ENCODE results near the gene FBXL16.

FBXL16 gene

GRCh38 chr16:721765-722540 is 16.4 kb upstream of the FBXL16 start:
- DNase-seq: no peak

- peak; percentile 60 for DNase-seq
Measured at GRCh38 chr16:720990-721764, 15.6 kb upstream of the FBXL16 start, which contains the start of gene ANTKMT. TSS of gene ANTKMT (plus strand) at chr16:721146. CDS start at chr16:721275, 129 bp downstream.

DNA sequence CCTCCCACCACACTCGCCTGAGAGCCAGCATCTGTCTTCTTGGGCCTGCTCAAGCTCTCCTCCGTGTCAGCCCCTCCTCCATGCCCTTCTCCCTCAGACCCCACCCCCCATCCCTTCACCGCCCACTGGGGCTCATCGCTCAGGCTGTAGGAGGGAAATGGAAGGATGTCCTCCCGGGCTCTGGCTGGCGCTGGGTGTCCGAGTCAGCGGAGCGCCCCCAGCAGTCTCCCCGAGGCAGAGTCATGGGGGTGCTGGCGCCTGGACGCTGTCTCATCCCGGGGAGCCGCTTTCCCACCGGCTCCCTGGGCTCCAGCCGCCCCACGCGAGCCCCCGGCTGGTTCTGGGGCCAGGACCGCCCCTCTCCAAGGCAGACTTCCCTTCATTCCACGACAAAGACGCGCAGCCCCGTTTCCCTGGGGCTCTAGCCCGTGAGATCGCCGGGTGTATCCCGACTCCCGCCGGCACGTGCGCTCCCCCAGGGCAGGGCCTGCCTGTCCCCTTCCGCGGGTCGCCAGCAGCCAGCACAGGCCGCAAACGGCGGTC is 14.9 kb upstream of the FBXL16 start:
- no peak for DNase-seq

DNA sequence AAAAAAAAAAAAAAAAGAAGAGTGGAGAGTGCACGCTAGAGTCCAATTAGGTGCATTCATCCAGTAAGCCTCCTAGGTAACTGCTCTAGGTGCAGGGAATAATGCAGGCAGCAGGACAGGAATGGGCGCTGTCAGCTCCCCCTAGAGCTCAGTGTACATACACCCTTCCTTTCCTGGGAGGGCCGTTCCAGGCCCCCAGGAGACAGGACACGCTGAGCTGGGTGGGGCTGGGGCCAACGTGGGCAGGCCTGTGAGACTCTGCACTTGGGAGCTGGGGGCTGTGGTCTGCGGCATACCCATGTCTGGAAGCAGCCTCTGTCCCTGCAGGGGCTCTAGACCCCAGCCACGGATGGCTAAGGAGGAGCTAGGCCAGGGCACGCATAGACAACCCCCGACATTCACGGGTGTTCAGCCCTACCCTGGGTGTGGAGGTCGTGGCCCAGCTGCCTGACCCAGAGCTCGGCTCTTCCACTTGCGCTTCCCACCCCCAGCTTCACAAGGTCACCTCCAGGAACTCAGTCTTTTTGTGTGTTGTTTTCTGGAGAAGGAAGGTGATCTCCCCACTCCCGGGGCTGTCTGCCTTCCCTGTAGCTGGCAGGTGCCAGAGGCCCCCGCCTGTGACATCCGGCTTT is 14.3 kb upstream of the FBXL16 start:
- DNase-seq: no peak

GRCh38 chr16:718922-719321 is 13.3 kb upstream of the FBXL16 start:
- no peak for DNase-seq

DNA sequence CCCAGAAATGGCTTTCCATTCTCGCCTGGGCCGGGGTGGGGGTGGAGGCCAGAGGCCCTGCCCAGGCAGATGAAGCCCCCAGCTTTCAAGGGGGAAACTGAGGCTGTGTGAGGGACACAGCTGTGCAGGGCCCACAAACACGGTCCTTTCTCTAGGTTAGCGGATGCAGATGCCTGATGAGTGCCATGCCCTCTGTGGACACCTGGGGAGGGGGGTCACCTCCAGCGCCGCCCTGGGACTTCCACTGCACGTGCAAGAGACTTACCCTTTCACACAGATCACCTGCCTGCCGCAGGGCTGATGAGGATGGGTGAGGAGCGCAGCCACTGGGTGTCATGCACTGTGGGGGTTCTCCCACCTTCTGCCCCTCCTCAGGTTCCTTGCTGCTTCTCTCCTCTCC is 12.8 kb upstream of the FBXL16 start:
- DNase-seq: no peak

DNA sequence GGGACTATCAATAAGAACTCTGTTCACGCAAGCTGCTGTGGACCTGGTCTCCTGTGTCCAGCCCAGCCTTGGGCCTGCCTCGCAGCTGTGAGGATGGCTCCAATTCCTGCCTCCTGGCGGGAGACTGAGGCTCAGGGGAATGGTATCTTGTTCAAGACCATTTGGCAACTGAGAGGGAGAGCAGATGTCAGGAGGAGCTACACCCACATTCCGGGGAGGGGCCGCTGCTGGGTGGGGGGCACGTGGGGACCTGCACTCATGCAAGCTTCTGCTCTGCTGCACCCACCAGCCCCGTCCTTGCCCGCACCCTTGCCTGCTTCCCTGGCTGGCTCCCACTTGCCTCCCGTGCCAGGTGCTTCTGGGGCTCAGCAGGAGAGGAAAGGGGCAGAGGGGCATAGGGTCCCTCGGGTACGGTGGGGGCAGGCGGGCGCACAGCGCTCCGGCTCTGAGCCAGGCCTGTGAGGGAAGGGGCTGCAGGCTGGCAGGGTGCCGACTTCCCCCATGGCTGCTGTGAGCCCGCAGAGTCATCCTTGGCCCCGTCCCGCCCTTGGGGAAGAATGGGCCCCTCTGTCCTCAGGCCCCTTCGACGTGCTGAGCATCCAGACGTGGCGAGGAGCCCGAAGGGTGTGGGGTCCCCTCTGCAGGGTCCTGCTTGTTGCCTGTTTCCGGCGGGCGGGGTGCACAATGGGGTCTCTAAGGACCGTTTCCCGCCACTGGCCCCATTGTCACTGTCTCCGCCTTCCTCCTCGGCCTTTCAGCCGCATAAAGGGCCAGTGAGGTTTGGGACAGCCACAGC is 12.0 kb upstream of the FBXL16 start:
- DNase-seq: no peak

DNA sequence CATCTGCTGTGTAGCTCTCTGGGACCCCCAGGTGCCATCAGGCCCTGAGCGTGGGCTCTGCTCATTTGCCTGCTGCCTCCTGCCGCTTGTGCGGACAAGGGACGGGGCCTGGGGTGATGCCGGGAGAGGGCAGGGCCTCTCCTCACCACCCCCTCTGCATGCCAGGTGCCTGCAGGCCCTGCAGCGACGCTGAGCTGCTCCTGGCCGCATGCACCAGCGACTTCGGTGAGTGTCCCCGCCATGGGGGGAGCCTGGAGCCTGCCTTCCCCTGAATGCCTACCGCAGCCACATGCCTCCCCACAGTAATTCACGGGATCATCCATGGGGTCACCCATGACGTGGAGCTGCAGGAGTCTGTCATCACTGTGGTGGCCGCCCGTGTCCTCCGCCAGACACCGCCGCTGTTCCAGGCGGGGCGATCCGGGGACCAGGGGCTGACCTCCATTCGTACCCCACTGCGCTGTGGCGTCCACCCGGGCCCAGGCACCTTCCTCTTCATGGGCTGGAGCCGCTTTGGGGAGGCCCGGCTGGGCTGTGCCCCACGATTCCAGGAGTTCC is 11.2 kb upstream of the FBXL16 start:
- no peak for DNase-seq

GRCh38 chr16:716200-716568 is 10.6 kb upstream of the FBXL16 start:
- DNase-seq: no peak

GRCh38 chr16:715477-716199 is 10.0 kb upstream of the FBXL16 start:
- no peak for DNase-seq

DNA sequence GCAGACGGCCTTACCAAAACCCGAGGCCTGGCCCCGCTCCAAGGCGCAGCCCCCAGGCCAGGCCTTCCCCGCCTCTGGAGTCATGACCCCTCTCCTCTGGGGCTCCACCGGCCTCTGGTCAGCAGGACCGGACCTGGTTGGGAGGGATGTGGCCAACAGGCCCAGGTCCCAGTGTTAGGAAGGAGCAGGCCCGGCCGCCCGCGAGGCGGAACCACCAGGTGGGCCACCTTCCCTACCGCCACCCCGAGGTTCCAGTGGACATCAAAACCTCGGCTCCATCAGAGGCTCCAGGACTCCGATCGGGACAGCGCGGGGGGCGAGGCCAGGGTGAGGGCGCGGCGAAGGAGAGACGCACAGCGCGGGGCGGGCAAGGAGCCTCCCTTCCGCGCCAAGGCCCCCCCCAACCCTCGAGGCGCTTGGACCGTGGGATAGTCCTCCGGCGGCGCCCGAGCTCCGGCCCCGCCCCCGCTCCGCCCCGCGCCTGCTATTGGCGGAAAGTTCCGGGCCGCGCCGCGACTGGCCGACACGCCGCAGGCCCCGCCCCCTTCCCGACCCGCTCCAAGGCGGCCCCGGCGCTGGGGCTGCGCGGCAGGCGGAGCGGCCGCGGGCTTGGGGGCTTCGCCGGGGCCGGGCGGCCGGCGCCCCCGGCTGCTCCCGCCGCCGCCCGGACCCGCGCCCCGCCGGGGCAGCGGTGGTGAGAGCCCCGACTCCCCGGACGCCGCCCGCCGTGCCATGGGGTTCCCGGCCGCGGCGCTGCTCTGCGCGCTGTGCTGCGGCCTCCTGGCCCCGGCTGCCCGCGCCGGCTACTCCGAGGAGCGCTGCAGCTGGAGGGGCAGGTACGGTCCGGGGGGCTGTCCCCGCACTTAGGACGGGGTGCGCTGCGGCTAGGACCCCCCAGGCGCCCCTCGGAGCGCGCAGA is 9.2 kb upstream of the FBXL16 start, which contains the start of gene METRN:
Gene METRN, plus strand, starts transcription at position 561 of the 919 bp plus-strand sequence. Its CDS starts 172 bp downstream, at position 733.
- DNase-seq: peak; percentile 88

GRCh38 chr16:714079-714478 is 8.5 kb upstream of the FBXL16 start:
- DNase-seq: no peak

DNA sequence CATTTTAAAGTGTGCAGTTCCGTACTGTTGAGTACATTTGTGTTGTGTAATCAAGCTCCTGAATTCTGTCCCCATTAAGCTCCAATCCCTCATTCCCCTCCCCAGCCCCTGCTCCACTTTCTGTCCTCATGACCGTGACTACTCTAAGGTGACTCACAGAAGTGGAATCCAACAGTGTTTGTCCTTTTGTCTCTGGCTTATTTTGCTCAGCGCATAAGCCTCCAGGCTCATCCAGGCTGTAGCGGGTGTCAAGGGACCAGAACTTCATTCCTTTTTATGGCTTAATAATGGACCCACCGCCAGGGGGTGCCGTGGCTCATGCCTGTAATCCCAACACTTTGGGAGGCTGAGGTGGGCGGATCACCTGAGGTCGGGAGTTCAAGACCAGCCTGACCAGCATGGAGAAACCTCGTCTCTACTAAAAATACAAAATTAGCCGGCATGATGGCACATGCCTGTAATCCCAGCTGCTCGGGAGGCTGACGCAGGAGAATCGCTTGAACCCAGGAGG is 7.2 kb upstream of the FBXL16 start:
- peak; percentile 45 for DNase-seq

- peak; percentile 80 for DNase-seq
Measured at GRCh38 chr16:711548-712320, 6.1 kb upstream of the FBXL16 start.

- DNase-seq: no peak
Measured at GRCh38 chr16:711084-711483, 5.5 kb upstream of the FBXL16 start.

DNA sequence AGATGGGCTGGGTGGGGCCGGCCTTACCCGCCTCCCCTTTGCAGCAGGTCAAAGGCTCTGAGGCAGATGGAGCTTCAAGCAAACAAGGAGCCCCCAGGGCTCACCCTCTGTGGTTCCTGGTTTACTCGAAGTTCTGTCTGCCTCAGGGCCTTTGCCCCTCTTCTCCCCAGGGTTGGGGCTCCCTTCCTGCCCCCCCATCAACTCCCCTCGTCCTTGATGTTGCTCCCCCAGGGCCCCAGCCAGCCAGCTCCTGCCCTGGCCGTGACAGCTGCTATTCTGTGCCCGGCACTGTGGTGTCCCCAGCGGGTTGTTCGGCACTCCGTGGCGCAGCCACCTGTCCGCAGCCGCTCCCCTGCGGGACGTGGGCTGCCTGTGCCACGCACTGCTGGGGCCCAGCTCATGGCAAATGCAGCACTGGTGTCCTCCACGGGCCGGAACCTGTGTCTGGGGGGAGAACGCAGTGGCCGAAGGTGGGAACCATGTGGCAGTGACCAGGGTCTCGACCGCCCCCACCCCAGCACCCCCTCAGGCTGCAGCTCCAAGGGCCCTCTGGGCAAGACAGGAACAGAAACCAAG is 5.0 kb upstream of the FBXL16 start:
- no peak for DNase-seq

- no peak for DNase-seq
Measured at GRCh38 chr16:709566-710499, 4.2 kb upstream of the FBXL16 start.

GRCh38 chr16:708959-709358 is 3.4 kb upstream of the FBXL16 start:
- DNase-seq: no peak
